ENCODE data around the gene CERS6. TPM values are rescaled to one million over a fixed set of nuclear protein-coding genes. Genes with fewer than 3 reads are reported as not detected.

The CERS6 gene
- total and polyA plus RNA-seq, 2 experiments from 2014 or later, result 7.4 to 35.0 TPM

GRCh38 chr2:168821577-168821976, 365.5 kb downstream of the CERS6 start (continued):
- TF ChIP-seq CTCF (conservative IDR thresholded peaks at IDR 0.05; ENCODE audit: low read depth in 2 of 2), result no peak
- TF ChIP-seq ZNF114 (CRISPR knock-in tag; IDR thresholded peaks at IDR 0.05), result no peak

- H3K4me1 Mint-ChIP-seq, result no peaks in the 10 kb centered on the region
- ATAC-seq, result no peak
- no peak for TF ChIP-seq ZNF462 (CRISPR knock-in tag; IDR thresholded peaks at IDR 0.05)
- TF ChIP-seq ZNF331 (CRISPR knock-in tag; IDR thresholded peaks at IDR 0.05; ENCODE audit: low read depth), result no peak
- TF ChIP-seq EZH2phosphoT487 (IDR thresholded peaks at IDR 0.05; ENCODE audit: unreplicated experiment), result no peak
- TF ChIP-seq, protein P1, sequence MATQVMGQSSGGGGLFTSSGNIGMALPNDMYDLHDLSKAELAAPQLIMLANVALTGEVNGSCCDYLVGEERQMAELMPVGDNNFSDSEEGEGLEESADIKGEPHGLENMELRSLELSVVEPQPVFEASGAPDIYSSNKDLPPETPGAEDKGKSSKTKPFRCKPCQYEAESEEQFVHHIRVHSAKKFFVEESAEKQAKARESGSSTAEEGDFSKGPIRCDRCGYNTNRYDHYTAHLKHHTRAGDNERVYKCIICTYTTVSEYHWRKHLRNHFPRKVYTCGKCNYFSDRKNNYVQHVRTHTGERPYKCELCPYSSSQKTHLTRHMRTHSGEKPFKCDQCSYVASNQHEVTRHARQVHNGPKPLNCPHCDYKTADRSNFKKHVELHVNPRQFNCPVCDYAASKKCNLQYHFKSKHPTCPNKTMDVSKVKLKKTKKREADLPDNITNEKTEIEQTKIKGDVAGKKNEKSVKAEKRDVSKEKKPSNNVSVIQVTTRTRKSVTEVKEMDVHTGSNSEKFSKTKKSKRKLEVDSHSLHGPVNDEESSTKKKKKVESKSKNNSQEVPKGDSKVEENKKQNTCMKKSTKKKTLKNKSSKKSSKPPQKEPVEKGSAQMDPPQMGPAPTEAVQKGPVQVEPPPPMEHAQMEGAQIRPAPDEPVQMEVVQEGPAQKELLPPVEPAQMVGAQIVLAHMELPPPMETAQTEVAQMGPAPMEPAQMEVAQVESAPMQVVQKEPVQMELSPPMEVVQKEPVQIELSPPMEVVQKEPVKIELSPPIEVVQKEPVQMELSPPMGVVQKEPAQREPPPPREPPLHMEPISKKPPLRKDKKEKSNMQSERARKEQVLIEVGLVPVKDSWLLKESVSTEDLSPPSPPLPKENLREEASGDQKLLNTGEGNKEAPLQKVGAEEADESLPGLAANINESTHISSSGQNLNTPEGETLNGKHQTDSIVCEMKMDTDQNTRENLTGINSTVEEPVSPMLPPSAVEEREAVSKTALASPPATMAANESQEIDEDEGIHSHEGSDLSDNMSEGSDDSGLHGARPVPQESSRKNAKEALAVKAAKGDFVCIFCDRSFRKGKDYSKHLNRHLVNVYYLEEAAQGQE (IDR thresholded peaks at IDR 0.05; ENCODE audit: unreplicated experiment), result no peak
- TF ChIP-seq, protein P2, sequence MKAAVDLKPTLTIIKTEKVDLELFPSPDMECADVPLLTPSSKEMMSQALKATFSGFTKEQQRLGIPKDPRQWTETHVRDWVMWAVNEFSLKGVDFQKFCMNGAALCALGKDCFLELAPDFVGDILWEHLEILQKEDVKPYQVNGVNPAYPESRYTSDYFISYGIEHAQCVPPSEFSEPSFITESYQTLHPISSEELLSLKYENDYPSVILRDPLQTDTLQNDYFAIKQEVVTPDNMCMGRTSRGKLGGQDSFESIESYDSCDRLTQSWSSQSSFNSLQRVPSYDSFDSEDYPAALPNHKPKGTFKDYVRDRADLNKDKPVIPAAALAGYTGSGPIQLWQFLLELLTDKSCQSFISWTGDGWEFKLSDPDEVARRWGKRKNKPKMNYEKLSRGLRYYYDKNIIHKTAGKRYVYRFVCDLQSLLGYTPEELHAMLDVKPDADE (IDR thresholded peaks at IDR 0.05), result no peak
- TF ChIP-seq CREB1 (CRISPR knock-in tag; IDR thresholded peaks at IDR 0.05; ENCODE audit: low read depth), result no peak
- no peak for TF ChIP-seq CTCF (conservative IDR thresholded peaks at IDR 0.05; ENCODE audit: low read depth in 2 of 2)
- TF ChIP-seq STAT1 (IDR thresholded peaks at IDR 0.05; ENCODE audit: unreplicated experiment), result no peak
- TF ChIP-seq EZH2 (IDR thresholded peaks at IDR 0.05; ENCODE audit: low read depth, unreplicated experiment), result no peak
These were observed 365.9 kb downstream of the CERS6 start for GRCh38 chr2:168821992-168822391.

More at GRCh38 chr2:168821992-168822391, 365.9 kb downstream of the CERS6 start:
- peaks cover 1% of the 10 kb centered on the region for H3K27me3 Mint-ChIP-seq (ENCODE audit: insufficient read depth, low read depth, poor library complexity)
- Histone ChIP-seq H3K79me2 (replicated peaks; ENCODE audit: insufficient read depth) (no peaks in the 10 kb centered on the region), H3F3A (replicated peaks; ENCODE audit: low read depth) (no peaks in the 10 kb centered on the region), H3K9me2 (ENCODE audit: insufficient read depth) (no peaks in the 10 kb centered on the region), H2AFZ (no peak overlapping the region), H3K4me2 (no peak overlapping the region), H3K27me3 (ENCODE audit: insufficient read depth) (no peaks in the 10 kb centered on the region), H3K4me3 (no peak overlapping the region), H3K36me3 (ENCODE audit: insufficient read depth) (no peaks in the 10 kb centered on the region), H3K27ac (ENCODE audit: low read depth) (no peak overlapping the region), H3K4me1 (ENCODE audit: insufficient read depth) (no peaks in the 10 kb centered on the region), H4K20me1 (replicated peaks; ENCODE audit: insufficient read depth) (no peaks in the 10 kb centered on the region)
- H3K9me3 Mint-ChIP-seq, result no peaks in the 10 kb centered on the region
- no peak for DNase-seq (ENCODE audit: low spot score)
- no peak overlapping the region for H3K4me3 Mint-ChIP-seq
- no peak overlapping the region for H3K27ac Mint-ChIP-seq
- no peaks in the 10 kb centered on the region for H3K36me3 Mint-ChIP-seq (ENCODE audit: low read depth)
